Stimulated activated naive CD8-positive, alpha-beta T cell treated with anti-CD3 and anti-CD28 coated beads, Interleukin-15, amount 100 ng/mL, for 72 hours (primary cell): Measurements from ENCODE around the gene KCNQ1.

ENCODE experiments used
- ATAC-seq: fragments of 150-1000 bp; cut with Tn5 transposase; 2 replicates; pipeline ENCODE4 v1.10.0; 2021; ENCODE audit warnings: mild to moderate bottlenecking, moderate library complexity
- DNase-seq, 2 donors: peaks; one replicate each; pipeline ENCODE4 v3.0.0; 2021 to 2022
- H3K27ac Mint-ChIP-seq, 2 donors: one replicate each; pipeline ENCODE4 v1.8.0; 2022; ENCODE audit warnings: mild to moderate bottlenecking in 2 of 2, mixed read lengths in 2 of 2, moderate library complexity in 2 of 2
- H3K27me3 Mint-ChIP-seq: one replicate; pipeline ENCODE4 v1.8.0; 2022; ENCODE audit warnings: mixed read lengths
- H3K4me1 Mint-ChIP-seq: one replicate; pipeline ENCODE4 v1.8.0; 2022; ENCODE audit warnings: mild to moderate bottlenecking, mixed read lengths
- H3K4me3 Mint-ChIP-seq, 2 donors: one replicate each; pipeline ENCODE4 v1.8.0; 2022; ENCODE audit warnings: mild to moderate bottlenecking in 2 of 2, mixed read lengths in 2 of 2, moderate library complexity in 1 of 2
- H3K9me3 Mint-ChIP-seq, 2 donors: one replicate each; pipeline ENCODE4 v1.8.0; 2022; ENCODE audit warnings: mixed read lengths in 2 of 2

KCNQ1 gene

GRCh38 chr11:2891326-2892214 lies 446.8 kb downstream of the KCNQ1 start:
- peaks cover 11% of the 10 kb centered on the region for H3K27me3 Mint-ChIP-seq
- no peaks in the 10 kb centered on the region for H3K9me3 Mint-ChIP-seq
- peak overlapping the region; percentile 67 to 82 for H3K27ac Mint-ChIP-seq

DNA sequence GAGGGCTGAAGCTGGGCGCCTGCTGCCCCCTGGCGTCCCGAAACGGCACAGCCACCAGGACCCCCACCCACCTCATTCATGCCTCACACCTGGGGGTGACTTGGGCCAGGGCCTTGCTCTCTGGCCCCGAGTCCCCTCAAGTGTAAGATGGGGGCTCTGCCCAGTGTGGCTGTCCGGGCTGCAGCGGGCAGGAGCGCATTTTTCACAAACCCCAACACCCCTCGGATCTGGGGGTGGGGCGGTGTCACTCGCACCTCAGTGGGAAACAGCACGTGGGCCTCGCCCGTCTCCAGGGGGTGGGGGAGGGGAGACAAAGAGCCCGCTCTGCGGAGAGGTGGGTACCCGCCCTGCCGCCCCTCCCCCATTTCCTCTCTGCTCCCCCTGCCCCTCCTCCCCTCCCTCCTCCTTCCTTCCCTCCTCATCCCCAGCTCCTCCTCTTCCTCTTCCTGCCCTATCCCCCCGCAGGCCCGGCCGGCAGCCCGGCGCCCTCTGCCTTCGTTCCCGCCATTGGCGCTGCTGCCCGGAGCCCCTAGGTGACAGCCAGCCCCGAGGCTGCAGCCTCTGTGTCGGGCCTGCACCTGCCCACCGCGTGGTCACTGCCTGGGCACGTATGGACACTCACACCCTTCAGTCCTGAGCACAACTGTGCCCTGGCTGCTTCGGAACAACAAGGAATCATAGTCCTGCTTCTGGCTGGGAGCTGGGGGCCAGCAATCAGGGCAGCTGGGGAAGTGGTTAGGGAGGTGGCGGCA lies 447.6 kb downstream of the KCNQ1 start:
- no peaks in the 10 kb centered on the region for H3K9me3 Mint-ChIP-seq
- H3K4me1 Mint-ChIP-seq: peaks cover 36% of the 10 kb centered on the region
- H3K27me3 Mint-ChIP-seq: peaks cover 3% of the 10 kb centered on the region
- peak overlapping the region; percentile 86 for H3K4me3 Mint-ChIP-seq
- H3K27ac Mint-ChIP-seq: peak overlapping the region; percentile 55 to 87
- peak; percentile 76 to 79 for DNase-seq
- ATAC-seq: peak; percentile 71

More at GRCh38 chr11:2891326-2892214, 446.8 kb downstream of the KCNQ1 start:
- H3K4me1 Mint-ChIP-seq: peaks cover 44% of the 10 kb centered on the region
- no peak for DNase-seq
- H3K4me3 Mint-ChIP-seq: peak overlapping the region; percentile 86
- no peak for ATAC-seq

GRCh38 chr11:2892967-2893528 lies 448.2 kb downstream of the KCNQ1 start:
- Mint-ChIP-seq H3K27ac (peak overlapping the region in 1 of 2 donors; percentile 87), H3K4me1 (peaks cover 37% of the 10 kb centered on the region), H3K4me3 (peak overlapping the region; percentile 86), H3K9me3 (no peaks in the 10 kb centered on the region), H3K27me3 (no peaks in the 10 kb centered on the region)
- DNase-seq (peak in 1 of 2 donors; percentile 70), ATAC-seq (peak; percentile 75)

DNA sequence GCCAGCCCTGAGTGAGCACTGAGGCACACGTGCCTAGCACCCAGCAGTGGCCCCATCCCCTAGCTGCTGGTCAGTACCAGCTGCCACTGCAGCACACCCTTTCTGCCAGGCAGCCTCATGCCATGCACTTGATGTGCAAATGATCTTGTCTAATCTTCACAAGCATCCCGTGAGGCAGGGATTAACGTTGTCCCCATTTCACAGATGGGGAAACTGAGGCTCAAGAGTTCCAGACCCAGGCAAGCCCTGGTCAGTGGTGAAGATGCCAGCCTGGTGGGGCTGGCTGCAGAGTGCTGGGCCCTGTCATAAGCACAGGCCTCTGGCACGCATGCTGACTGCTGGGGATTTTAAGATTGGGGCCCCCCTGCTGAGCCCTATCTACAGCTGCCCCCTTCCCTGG lies 449.1 kb downstream of the KCNQ1 start:
- no peak overlapping the region for H3K4me3 Mint-ChIP-seq
- DNase-seq (no peak), ATAC-seq (no peak)
- H3K4me1 Mint-ChIP-seq: peaks cover 40% of the 10 kb centered on the region
- no peaks in the 10 kb centered on the region for H3K27me3 Mint-ChIP-seq
- H3K27ac Mint-ChIP-seq: no peak overlapping the region
- H3K9me3 Mint-ChIP-seq: no peaks in the 10 kb centered on the region

DNA sequence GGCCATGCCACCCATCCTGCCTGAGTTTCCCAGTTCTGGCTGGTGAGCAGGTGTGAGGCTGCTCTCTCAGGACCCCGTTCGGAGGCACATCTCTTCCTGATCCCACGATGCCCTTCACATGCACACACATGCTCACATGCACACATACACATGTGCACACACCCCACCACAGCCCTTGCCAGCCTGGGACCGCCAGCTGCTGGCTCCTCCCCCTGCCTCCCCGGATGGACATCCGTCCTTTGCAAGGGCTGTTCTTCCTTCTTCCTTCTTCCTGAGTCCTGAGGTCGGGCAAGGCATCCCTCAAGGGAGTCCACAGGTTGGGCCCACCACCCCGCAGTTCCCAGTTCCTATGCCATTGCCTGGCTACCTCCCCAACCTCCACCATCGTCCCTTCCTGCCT lies 451.2 kb downstream of the KCNQ1 start:
- Mint-ChIP-seq H3K4me1 (peaks cover 48% of the 10 kb centered on the region), H3K4me3 (no peak overlapping the region)

GRCh38 chr11:2897048-2897447 lies 452.2 kb downstream of the KCNQ1 start:
- peaks cover 0 to 10% of the 10 kb centered on the region in 2 donors for H3K9me3 Mint-ChIP-seq
- H3K4me1 Mint-ChIP-seq: peaks cover 45% of the 10 kb centered on the region
- H3K27ac Mint-ChIP-seq: no peak overlapping the region
- ATAC-seq (no peak), DNase-seq (no peak)
- H3K4me3 Mint-ChIP-seq: no peak overlapping the region
- no peaks in the 10 kb centered on the region for H3K27me3 Mint-ChIP-seq

More for the DNA sequence above, 451.2 kb downstream of the KCNQ1 start:
- ATAC-seq (no peak), DNase-seq (no peak)
- H3K27ac Mint-ChIP-seq: no peak overlapping the region
- H3K27me3 Mint-ChIP-seq: no peaks in the 10 kb centered on the region
- H3K9me3 Mint-ChIP-seq: peaks cover 0 to 10% of the 10 kb centered on the region in 2 donors

- Mint-ChIP-seq H3K4me3 (peak overlapping the region; percentile 85 to 91), H3K4me1 (peaks cover 37% of the 10 kb centered on the region), H3K27ac (peak overlapping the region; percentile 92 to 93), H3K27me3 (no peaks in the 10 kb centered on the region), H3K9me3 (peaks cover 0 to 10% of the 10 kb centered on the region in 2 donors)
- peak; percentile 51 to 74 for DNase-seq
- ATAC-seq: peak; percentile 80
These were observed 453.7 kb downstream of the KCNQ1 start for GRCh38 chr11:2898366-2899079.
